GM12875 (cell line): Measurements from ENCODE around the gene PDLIM4.
A peak's percentile ranks its signal among the peaks of the same experiment; 100 is the strongest.

Source experiments
- H3K4me3 ChIP-seq: one replicate; pipeline ENCODE4 v1.5.1; 2011; ENCODE audit warnings: low read depth, low read length, control low read depth
- TF ChIP-seq, protein P1 (sequence below): IDR thresholded peaks from 2 replicates; pipeline ENCODE4 v1.5.1; 2011; ENCODE audit warnings: low read depth, mild to moderate bottlenecking, control low read depth, inconsistent platforms, low read length, moderate library complexity, borderline replicate concordance; ENCODE audit not compliant: insufficient read depth

The PDLIM4 gene

DNA sequence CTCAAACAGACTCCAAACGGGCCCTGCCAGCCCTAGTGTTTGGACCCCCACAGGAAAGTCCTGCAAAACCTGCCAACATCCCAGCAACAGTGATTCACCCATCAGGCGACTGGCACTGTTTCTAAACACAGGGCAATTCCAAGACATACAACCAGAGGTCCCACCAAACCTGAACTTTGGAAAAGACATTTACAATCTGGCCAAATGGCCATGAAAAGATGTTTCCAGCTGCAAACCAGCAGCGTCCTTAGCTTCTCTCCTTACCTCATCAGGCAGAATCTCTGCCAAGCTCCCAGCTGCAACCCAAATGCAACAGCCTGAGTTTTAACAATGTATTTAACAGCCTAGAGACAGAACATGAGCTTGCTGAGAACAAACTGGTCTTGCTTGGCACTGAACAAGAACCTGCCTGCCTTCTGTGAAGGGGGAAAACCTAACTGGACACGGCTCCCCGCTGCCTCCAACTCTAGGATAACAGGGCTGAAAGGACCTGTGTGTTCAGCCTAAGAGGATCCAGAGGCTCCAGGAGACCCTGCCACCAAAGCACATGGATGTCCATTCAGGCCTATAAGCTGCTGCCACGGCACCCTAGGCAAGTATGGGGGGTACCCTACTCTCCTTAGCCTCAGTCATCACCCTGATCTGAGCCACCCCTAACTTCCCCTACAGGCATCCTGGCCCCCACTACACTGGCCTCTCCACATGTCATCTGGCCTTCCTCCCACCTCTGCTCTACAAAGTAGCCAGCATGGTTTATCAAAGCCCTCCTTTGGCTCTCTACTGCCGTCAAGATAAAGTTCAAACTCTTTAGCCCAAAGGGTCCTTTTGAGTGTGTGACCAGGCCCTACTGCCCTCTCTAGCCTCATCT lies 35.5 kb upstream of the PDLIM4 start:
- H3K4me3 ChIP-seq = no peak overlapping the region
- TF ChIP-seq, protein P1, sequence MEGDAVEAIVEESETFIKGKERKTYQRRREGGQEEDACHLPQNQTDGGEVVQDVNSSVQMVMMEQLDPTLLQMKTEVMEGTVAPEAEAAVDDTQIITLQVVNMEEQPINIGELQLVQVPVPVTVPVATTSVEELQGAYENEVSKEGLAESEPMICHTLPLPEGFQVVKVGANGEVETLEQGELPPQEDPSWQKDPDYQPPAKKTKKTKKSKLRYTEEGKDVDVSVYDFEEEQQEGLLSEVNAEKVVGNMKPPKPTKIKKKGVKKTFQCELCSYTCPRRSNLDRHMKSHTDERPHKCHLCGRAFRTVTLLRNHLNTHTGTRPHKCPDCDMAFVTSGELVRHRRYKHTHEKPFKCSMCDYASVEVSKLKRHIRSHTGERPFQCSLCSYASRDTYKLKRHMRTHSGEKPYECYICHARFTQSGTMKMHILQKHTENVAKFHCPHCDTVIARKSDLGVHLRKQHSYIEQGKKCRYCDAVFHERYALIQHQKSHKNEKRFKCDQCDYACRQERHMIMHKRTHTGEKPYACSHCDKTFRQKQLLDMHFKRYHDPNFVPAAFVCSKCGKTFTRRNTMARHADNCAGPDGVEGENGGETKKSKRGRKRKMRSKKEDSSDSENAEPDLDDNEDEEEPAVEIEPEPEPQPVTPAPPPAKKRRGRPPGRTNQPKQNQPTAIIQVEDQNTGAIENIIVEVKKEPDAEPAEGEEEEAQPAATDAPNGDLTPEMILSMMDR = no peak

DNA sequence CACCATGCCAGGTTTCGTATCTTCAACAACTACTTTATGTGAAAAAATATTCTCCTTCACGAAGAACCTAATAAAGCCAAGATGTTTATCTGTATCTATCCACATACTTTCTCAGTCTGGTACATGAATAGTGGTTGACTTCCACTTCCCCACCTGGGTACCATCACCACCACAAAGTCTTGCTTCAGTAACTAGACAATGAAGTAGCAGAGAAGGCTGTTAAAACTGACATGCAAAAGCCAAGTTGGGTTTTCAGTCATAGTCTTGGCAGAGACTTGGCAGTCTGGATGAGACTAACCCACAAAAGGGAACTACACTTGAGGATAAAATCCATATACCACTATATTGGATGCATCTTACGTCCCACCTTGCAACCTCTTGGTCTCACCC lies 34.9 kb upstream of the PDLIM4 start:
- TF ChIP-seq, protein P1 = no peak
- H3K4me3 ChIP-seq = no peak overlapping the region

DNA sequence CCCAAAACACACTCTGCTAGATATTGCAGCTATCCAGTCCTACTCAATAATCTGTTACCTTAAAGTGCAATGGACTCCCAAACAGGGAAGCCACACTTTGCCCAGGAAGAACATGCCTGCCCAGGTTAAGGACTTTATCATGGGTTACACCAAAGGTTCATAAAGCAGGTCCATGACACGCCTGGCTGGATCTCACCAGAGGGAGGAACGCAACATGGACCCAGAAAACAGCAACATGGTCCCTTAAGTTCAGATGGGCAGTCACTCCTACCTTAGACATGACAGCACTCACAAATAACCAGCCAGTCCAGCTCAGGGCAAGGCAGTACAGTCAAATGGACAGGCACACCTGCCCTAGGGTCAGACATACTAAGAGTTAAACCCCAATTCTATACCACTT lies 33.6 kb upstream of the PDLIM4 start:
- H3K4me3 ChIP-seq = no peak overlapping the region
- TF ChIP-seq, protein P1 = no peak

DNA sequence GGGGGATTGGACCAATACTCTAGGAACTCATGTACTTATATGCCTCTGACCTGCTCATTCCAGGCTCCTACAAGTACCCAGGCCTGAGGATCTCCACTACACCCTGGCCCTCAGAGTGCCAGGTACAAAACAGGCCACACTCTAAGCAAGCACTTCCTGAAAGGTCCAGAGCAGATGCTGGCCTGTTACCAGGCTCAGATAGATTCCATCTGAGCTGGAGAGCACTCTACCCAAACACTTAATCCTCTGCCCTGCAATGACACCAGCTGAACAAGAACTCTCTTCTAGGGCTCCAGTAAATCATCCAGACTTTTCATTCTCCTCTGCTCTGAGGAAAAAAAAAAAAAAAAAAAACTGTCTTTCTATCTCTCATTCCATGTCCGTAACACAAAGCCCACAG lies 32.8 kb upstream of the PDLIM4 start:
- TF ChIP-seq, protein P1 = no peak
- no peak overlapping the region for H3K4me3 ChIP-seq

DNA sequence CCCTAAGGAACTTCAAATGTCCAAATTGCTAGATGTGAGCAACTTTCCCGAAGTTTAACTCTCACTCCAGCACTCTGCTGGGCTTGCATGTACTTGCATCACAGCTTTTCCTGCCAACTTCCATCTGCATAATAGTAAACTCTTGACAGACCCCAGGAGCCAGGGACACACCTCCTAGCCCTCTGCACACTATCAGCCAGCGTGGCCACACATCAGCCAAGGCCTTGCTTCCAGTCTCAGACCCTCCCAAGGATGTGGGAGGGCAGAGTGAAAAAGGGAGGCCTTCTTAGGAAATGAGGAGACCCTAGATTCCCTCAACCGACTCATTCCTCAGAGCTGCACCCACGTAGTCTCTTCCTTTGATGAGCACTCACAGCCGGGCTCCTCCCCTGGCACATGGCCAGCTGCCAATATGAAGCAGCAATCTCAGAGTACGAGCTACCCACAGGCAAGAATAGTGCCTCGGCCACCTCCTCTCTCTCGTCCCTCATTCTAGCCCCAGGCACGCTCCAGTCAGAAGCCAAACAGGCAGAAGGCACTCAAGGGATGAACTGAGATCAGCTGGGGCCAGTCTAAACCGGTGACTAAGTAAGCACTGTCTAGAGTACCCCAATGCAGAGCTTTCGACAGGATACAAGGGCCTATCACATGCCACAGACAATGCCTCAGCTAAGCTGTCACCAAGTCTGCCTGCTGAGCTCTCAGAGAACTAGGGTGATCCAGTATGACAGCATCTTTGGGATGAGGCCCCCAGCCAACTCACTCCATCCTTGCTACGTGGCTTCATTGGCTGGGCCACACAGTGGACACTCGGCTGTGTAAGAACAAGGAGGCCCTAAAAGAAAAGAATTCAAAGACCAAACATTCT lies 32.1 kb upstream of the PDLIM4 start:
- H3K4me3 ChIP-seq = no peak overlapping the region
- TF ChIP-seq, protein P1 = no peak

DNA sequence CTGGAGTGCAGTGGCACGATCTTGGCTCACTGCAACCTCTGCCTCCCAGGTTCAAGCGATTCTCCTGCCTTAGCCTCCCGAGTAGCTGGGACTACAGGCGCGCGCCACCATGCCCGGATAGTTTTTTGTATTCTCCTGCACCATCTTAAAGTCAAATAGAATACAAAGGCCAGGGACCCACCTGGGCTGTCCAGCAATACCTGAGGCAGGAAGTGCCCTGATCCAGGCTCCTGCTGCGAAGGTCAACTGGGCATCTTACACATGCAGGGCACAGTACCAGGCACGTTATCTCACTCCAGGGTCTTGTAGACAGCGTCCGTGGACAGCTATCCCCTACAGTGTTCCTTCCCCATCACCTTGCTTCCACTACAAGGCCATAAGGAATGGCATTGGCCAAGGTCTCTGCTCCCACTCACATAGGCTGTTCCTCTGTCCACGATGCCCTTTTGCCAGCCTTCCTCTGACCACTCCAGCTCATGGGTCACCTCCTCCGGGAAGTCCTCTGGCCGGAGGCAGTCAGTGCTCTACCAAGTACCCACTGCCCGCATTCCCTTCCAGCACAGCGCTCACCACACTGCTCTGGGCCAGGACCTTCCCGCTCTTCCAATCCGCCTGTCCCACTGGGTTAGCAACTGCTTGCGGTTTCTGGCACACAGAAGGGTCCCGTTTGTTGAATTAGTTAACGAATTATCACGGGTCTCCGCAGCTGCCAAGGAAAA lies 30.8 kb upstream of the PDLIM4 start:
- peak overlapping the region; percentile 59 for H3K4me3 ChIP-seq

More for the DNA sequence above, 30.8 kb upstream of the PDLIM4 start:
- TF ChIP-seq, protein P1 = no peak
